ENCODE measurements around the gene SPSB3. TPM values are rescaled to one million over a fixed set of nuclear protein-coding genes. Genes with fewer than 3 reads are reported as not detected.

The SPSB3 gene
- total RNA-seq, 1 experiment from 2014 or later = 21.1 TPM

DNA sequence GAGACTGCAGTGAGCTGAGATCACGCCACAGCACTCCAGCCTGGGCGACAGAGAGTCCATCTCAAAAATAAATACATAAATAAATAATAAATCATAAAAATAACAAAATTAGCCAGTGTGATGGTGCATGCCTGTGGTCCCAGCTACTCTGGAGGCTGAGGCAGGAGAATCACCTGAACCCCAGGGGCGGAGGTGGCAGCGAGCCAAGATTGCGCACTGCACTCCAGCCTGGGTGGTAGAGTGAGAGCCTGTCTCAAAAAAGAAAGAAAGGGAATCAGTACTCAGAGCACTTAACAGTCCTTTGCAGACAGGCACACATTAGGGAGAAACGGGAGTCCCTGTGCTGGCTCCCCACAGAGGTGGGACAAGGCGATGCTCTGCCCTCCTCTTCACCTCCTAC is 51.3 kb downstream of the SPSB3 start:
- Histone ChIP-seq H3K4me3 (no peak overlapping the region), H3K9me3 (replicated peaks) (peaks cover 5% of the 10 kb centered on the region), H3K36me3 (peaks cover 73% of the 10 kb centered on the region)

DNA sequence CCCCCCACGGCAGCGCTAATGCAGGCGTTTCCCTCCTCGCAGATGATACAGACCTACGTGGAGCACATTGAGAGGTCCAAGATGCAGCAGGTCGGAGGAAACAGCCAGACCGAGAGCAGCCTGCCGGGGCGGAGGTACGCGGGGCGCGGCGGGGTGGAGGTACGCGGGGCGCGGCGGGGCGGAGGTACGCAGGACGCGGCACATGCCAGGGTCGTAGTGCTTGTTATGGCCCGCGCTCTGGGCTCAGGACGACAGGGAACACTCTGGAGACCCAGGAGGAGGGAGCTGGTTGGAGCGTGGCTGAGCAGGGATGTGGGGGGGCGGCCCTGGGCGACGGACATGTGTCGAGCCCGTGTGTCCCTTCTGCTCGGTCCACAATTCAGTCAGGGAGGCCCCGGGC is 52.9 kb downstream of the SPSB3 start:
- no peak overlapping the region for H3K4me3 ChIP-seq
- H3K36me3 ChIP-seq = peaks cover 75% of the 10 kb centered on the region
- DNase-seq (ENCODE audit: low read depth in 1 of 2, low spot score in 2 of 2) = no peak
- no peaks in the 10 kb centered on the region for H3K9me3 ChIP-seq (replicated peaks)
- no peak overlapping the region for H3K27ac ChIP-seq
- H3K4me1 ChIP-seq (replicated peaks) = no peaks in the 10 kb centered on the region
- H3K27me3 ChIP-seq (replicated peaks) = no peaks in the 10 kb centered on the region

More for the DNA sequence above, 51.3 kb downstream of the SPSB3 start:
- DNase-seq (ENCODE audit: low read depth in 1 of 2, low spot score in 2 of 2) = no peak
- H3K27me3 ChIP-seq (replicated peaks) = no peaks in the 10 kb centered on the region
- H3K27ac ChIP-seq = no peak overlapping the region
- no peaks in the 10 kb centered on the region for H3K4me1 ChIP-seq (replicated peaks)

DNA sequence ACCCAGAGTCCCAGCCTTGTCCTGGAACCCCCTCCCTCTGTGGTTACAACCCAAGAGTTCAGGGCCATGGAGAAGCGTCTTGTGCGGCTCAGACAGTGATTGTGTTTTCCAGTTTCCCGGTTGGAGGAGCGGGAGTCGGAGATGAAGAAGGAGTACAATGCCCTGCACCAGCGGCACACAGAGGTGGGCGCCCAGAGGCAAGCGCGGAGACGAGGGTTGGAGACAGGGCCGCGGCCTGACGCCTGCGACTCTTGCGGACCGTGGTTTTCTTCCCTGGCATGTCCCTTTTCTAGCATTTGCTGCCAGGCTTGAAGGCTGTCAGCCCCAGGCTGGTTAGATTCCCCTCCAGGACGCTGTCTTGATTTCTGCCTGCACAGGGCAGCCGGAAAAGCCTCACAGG is 53.3 kb downstream of the SPSB3 start:
- H3K4me3 ChIP-seq = no peak overlapping the region
- no peaks in the 10 kb centered on the region for H3K9me3 ChIP-seq (replicated peaks)
- H3K36me3 ChIP-seq = peaks cover 75% of the 10 kb centered on the region
- H3K4me1 ChIP-seq (replicated peaks) = no peaks in the 10 kb centered on the region
- H3K27me3 ChIP-seq (replicated peaks) = no peaks in the 10 kb centered on the region
- no peak for DNase-seq (ENCODE audit: low read depth in 1 of 2, low spot score in 2 of 2)
- no peak overlapping the region for H3K27ac ChIP-seq

DNA sequence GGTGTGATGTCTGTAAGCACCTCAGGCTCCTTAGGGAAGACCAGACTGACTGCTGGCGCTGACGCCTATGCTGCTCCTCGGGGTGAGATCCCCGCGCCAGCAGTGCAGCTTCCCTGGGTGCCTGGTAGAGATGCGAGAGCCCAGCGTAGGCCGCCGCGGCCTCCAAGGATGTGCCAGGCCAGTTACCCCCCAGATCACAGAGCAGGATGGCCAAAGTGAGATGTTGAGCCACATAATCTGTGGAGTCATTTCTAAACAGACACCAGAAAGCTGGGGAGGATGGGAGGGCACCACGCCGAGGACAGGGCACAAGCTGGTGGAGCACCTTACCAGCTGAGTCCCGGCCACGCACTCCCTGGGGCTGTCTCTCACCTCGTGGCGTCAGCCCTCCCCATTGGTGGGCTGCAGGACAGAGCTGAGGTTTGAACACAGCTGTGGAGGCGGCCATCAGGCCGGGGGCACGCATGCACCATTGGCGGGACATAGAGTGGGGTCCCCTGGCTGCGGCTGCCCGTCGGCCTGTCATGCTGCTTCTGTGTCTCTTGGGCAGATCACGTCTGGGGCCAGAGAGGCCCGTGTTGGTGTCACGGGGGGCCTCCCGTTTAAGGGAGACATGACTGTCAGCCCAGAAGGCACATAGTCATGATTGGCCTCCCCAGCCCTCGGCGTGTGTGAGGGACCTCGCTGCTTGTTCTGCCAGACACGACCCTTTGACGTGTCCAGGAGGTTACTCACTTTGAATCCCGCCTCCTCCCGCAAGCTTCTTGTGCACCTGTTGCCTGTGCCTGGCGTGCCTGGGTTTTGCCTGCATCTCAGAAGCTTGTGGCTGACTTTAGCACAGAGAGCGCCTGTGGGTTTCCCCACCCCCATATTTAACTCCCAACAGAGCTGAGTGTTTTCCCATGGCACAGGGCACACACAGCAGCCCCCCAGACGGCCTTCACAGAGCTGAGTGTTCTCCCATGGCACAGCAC is 54.4 kb downstream of the SPSB3 start:
- no peak overlapping the region for H3K27ac ChIP-seq
- DNase-seq (ENCODE audit: low read depth in 1 of 2, low spot score in 2 of 2) = no peak
- peaks cover 66% of the 10 kb centered on the region for H3K36me3 ChIP-seq
- H3K4me1 ChIP-seq (replicated peaks) = peaks cover 9% of the 10 kb centered on the region
- no peak overlapping the region for H3K4me3 ChIP-seq
- H3K27me3 ChIP-seq (replicated peaks) = no peaks in the 10 kb centered on the region
- H3K9me3 ChIP-seq (replicated peaks) = no peaks in the 10 kb centered on the region

Other genes with a start within 250 kb of the SPSB3 start
- gene TMEM204, start 248.9 kb downstream of the SPSB3 start, total RNA-seq (2014; rRNA removed; shearing (Covaris generic)) = 0.29 and 0.91 TPM in 2 replicates
- gene IFT140, start 170.5 kb downstream of the SPSB3 start, total RNA-seq (2014; rRNA removed; shearing (Covaris generic)) = 5.4 and 5.9 TPM in 2 replicates
- gene CRAMP1, start 170.2 kb downstream of the SPSB3 start, total RNA-seq (2014; rRNA removed; shearing (Covaris generic)) = 9.0 and 10.3 TPM in 2 replicates
- 180 and 352 TPM in 2 replicates for gene JPT2, start 104.3 kb downstream of the SPSB3 start, total RNA-seq (2014; rRNA removed; shearing (Covaris generic))
- 26.5 and 43.2 TPM in 2 replicates for gene MAPK8IP3, start 76.4 kb downstream of the SPSB3 start, total RNA-seq (2014; rRNA removed; shearing (Covaris generic))
- gene NME3, start 11.0 kb downstream of the SPSB3 start, total RNA-seq (2014; rRNA removed; shearing (Covaris generic)) = 19.9 and 27.1 TPM in 2 replicates
- 6.9 and 7.7 TPM in 2 replicates for gene EME2, start 9.8 kb downstream of the SPSB3 start, total RNA-seq (2014; rRNA removed; shearing (Covaris generic))
- 132 and 178 TPM in 2 replicates for gene MRPS34, start 9.4 kb downstream of the SPSB3 start, total RNA-seq (2014; rRNA removed; shearing (Covaris generic))
- 117 and 127 TPM in 2 replicates for gene NUBP2, start 389 bp upstream of the SPSB3 start, total RNA-seq (2014; rRNA removed; shearing (Covaris generic))
- not detected in 2 replicates for gene IGFALS, start 11.1 kb upstream of the SPSB3 start, total RNA-seq (2014; rRNA removed; shearing (Covaris generic))
- 22.2 and 65.3 TPM in 2 replicates for gene HAGH, start 44.3 kb upstream of the SPSB3 start, total RNA-seq (2014; rRNA removed; shearing (Covaris generic))
- 38.8 and 90.3 TPM in 2 replicates for gene FAHD1, start 44.6 kb upstream of the SPSB3 start, total RNA-seq (2014; rRNA removed; shearing (Covaris generic))
- gene MEIOB, start 89.6 kb upstream of the SPSB3 start, total RNA-seq (2014; rRNA removed; shearing (Covaris generic)) = not detected in 2 replicates
- gene HS3ST6, start 135.8 kb upstream of the SPSB3 start, total RNA-seq (2014; rRNA removed; shearing (Covaris generic)) = not detected in 2 replicates
- gene MSRB1, start 160.6 kb upstream of the SPSB3 start, total RNA-seq (2014; rRNA removed; shearing (Covaris generic)) = 13.9 and 21.3 TPM in 2 replicates
- gene RPL3L, start 172.1 kb upstream of the SPSB3 start, total RNA-seq (2014; rRNA removed; shearing (Covaris generic)) = not detected in 2 replicates
- gene NDUFB10, start 177.0 kb upstream of the SPSB3 start, total RNA-seq (2014; rRNA removed; shearing (Covaris generic)) = 273 and 292 TPM in 2 replicates
- gene RPS2, start 182.3 kb upstream of the SPSB3 start, total RNA-seq (2014; rRNA removed; shearing (Covaris generic)) = 2,199 and 2,611 TPM in 2 replicates
- gene RNF151, start 184.3 kb upstream of the SPSB3 start, total RNA-seq (2014; rRNA removed; shearing (Covaris generic)) = not detected in 2 replicates
- gene TBL3, start 189.5 kb upstream of the SPSB3 start, total RNA-seq (2014; rRNA removed; shearing (Covaris generic)) = 68.0 and 156 TPM in 2 replicates
- gene NOXO1, start 198.9 kb upstream of the SPSB3 start, total RNA-seq (2014; rRNA removed; shearing (Covaris generic)) = 0.16 TPM in 1 of 2 replicates, not detected in the other
- 26.9 and 31.8 TPM in 2 replicates for gene GFER, start 201.6 kb upstream of the SPSB3 start, total RNA-seq (2014; rRNA removed; shearing (Covaris generic))
- 1.8 and 7.3 TPM in 2 replicates for gene SYNGR3, start 207.4 kb upstream of the SPSB3 start, total RNA-seq (2014; rRNA removed; shearing (Covaris generic))
- gene ZNF598, start 227.2 kb upstream of the SPSB3 start, total RNA-seq (2014; rRNA removed; shearing (Covaris generic)) = 13.5 and 20.4 TPM in 2 replicates
- not detected in 2 replicates for gene NPW, start 237.2 kb upstream of the SPSB3 start, total RNA-seq (2014; rRNA removed; shearing (Covaris generic))
- gene NHERF2, start 244.3 kb upstream of the SPSB3 start, total RNA-seq (2014; rRNA removed; shearing (Covaris generic)) = 50.2 and 57.3 TPM in 2 replicates

Data from SJSA1 (cell line).